ENCODE results near the gene SPOCK1. TPM values are rescaled to one million over a fixed set of nuclear protein-coding genes. Genes with fewer than 3 reads are reported as not detected.

SPOCK1 gene
- total and polyA plus RNA-seq, 7 donors: 4.2 to 52.7 (median 16.0) TPM

- DNase-seq (no peak), ATAC-seq (no peak)
- Histone ChIP-seq H3K36me3 (ENCODE audit: insufficient read depth in 1 of 2, low read depth in 1 of 2) (no peaks in the 10 kb centered on the region), H3K27me3 (ENCODE audit: insufficient read depth in 3 of 3, low read length in 2 of 3) (no peaks in the 10 kb centered on the region), H3K4me1 (no peaks in the 10 kb centered on the region), H3K9me3 (no peaks in the 10 kb centered on the region), H3K27ac (no peak overlapping the region), H3K4me3 (no peak overlapping the region)
- intact Hi-C loops (cut with DNase I): loop anchor here in 1 of 2 donors (2.0 kb wide), 1 partner anchor 151 kb away; the partner anchor contains the start of gene SPOCK1
- WGBS, 3 donors: 78 to 91% (median 84%) methylated on average over 3 of the region's 3 CpGs
- no peak for TF ChIP-seq CTCF (IDR thresholded peaks at IDR 0.05)
These were observed 151.3 kb downstream of the SPOCK1 start for GRCh38 chr5:137347865-137348264.

- Histone ChIP-seq H3K27ac (no peak overlapping the region), H3K4me3 (no peak overlapping the region), H3K9me3 (no peaks in the 10 kb centered on the region), H3K27me3 (ENCODE audit: insufficient read depth in 3 of 3, low read length in 2 of 3) (no peaks in the 10 kb centered on the region), H3K4me1 (no peaks in the 10 kb centered on the region), H3K36me3 (ENCODE audit: insufficient read depth in 1 of 2, low read depth in 1 of 2) (no peaks in the 10 kb centered on the region)
- DNase-seq (no peak), ATAC-seq (no peak)
- 76 to 80% (median 79%) methylated on average over 3 of the region's 3 CpGs for WGBS, 3 donors
- intact Hi-C loops (cut with DNase I): loop anchor here in 1 of 2 donors (2.0 kb wide), 1 partner anchor 153 kb away; the partner anchor contains the start of gene SPOCK1
- TF ChIP-seq CTCF (IDR thresholded peaks at IDR 0.05): no peak
These were observed 152.8 kb downstream of the SPOCK1 start for GRCh38 chr5:137346281-137346680.

- intact Hi-C loops (cut with DNase I): loop anchor here in 1 of 2 donors (2.0 kb wide), 1 partner anchor 153 kb away; the partner anchor contains the start of gene SPOCK1
- no peak for ATAC-seq
- TF ChIP-seq CTCF (IDR thresholded peaks at IDR 0.05): no peak
- Histone ChIP-seq H3K27me3 (ENCODE audit: insufficient read depth in 3 of 3, low read length in 2 of 3) (no peaks in the 10 kb centered on the region), H3K36me3 (ENCODE audit: insufficient read depth in 1 of 2, low read depth in 1 of 2) (no peaks in the 10 kb centered on the region), H3K27ac (no peak overlapping the region), H3K9me3 (no peaks in the 10 kb centered on the region), H3K4me1 (no peaks in the 10 kb centered on the region), H3K4me3 (no peak overlapping the region)
- DNase-seq: no peak
These were observed 153.7 kb downstream of the SPOCK1 start for GRCh38 chr5:137345396-137345795.

GRCh38 chr5:137344723-137345322, 154.3 kb downstream of the SPOCK1 start:
- no peak for DNase-seq
- TF ChIP-seq CTCF (IDR thresholded peaks at IDR 0.05): peak; percentile 68
- peak in 1 of 4 donors; percentile 55 for ATAC-seq
- no peaks in the 10 kb centered on the region for H3K9me3 ChIP-seq
- no peak overlapping the region for H3K4me3 ChIP-seq
- no peaks in the 10 kb centered on the region for H3K27me3 ChIP-seq (ENCODE audit: insufficient read depth in 3 of 3, low read length in 2 of 3)
- H3K27ac ChIP-seq: no peak overlapping the region
- no peaks in the 10 kb centered on the region for H3K4me1 ChIP-seq
- 33 to 35% (median 33%) methylated on average over 6 of the region's 6 CpGs for WGBS, 3 donors
- H3K36me3 ChIP-seq (ENCODE audit: insufficient read depth in 1 of 2, low read depth in 1 of 2): no peaks in the 10 kb centered on the region
- intact Hi-C loops (cut with DNase I): loop anchor here in 1 of 2 donors (2.0 kb wide), 1 partner anchor 154 kb away; the partner anchor contains the start of gene SPOCK1
